SK-N-SH treated with all-trans-retinoic acid at 6 μM for 48 hours (cell line): ENCODE data around the gene ABCA8.

Experiments used
- RARB ChIP-seq: fragments of 250-450 bp; sonication (Bioruptor Pico); IDR thresholded peaks from 2 replicates; pipeline ENCODE4 v1.8.0; 2021; ENCODE audit warnings: mild to moderate bottlenecking, moderate library complexity
- TOX ChIP-seq: fragments of 250-450 bp; sonication (Bioruptor Pico); IDR thresholded peaks from 2 replicates; pipeline ENCODE4 v1.8.0; 2021; ENCODE audit warnings: mild to moderate bottlenecking, moderate library complexity, borderline replicate concordance
- TSHZ2 ChIP-seq: fragments of 250-450 bp; sonication (Bioruptor Pico); IDR thresholded peaks from 2 replicates; pipeline ENCODE4 v1.5.0; 2020; ENCODE audit warnings: mild to moderate bottlenecking, moderate library complexity
- ZFP30 ChIP-seq: fragments of 450-650 bp; formaldehyde crosslinking; IDR thresholded peaks from 2 replicates; pipeline ENCODE4 v1.5.0; 2022; ENCODE audit warnings: mild to moderate bottlenecking, moderate library complexity
- ZNF565 ChIP-seq: fragments of 450-650 bp; formaldehyde crosslinking; conservative IDR thresholded peaks from 2 replicates; pipeline ENCODE4 v1.5.0; 2020; ENCODE audit warnings: low read depth, mild to moderate bottlenecking, moderate library complexity

GRCh38 chr17:68892193-68892592, 63.0 kb downstream of the ABCA8 start:
- TF ChIP-seq RARB (CRISPR knock-in tag) (no peak), ZFP30 (no peak), TSHZ2 (CRISPR knock-in tag) (no peak), ZNF565 (CRISPR knock-in tag) (no peak), TOX (CRISPR knock-in tag) (no peak)
